Type B pancreatic cell (in vitro differentiated cells): Measurements from ENCODE around the gene TMC4. TPM values are rescaled to one million over a fixed set of nuclear protein-coding genes. Genes with fewer than 3 reads are reported as not detected.
"Not testable (repeated sequence)": the region's sequence is repeated elsewhere in the genome, so short reads cannot be mapped to it uniquely, and the experiment has no call there.

Source experiments
- DNase-seq: peaks from one replicate; pipeline ENCODE4 v3.0.0; 2021; ENCODE audit warnings: mixed read lengths; ENCODE audit not compliant: unreplicated experiment; ENCODE audit errors: extremely low spot score
- H3K27ac Mint-ChIP-seq: 2 replicates; pipeline ENCODE4 v1.8.0; 2021; ENCODE audit warnings: mild to moderate bottlenecking, mixed read lengths
- H3K27me3 Mint-ChIP-seq: 2 replicates; pipeline ENCODE4 v1.8.0; 2021; ENCODE audit warnings: mixed read lengths
- H3K36me3 Mint-ChIP-seq: 2 replicates; pipeline ENCODE4 v1.8.0; 2021; ENCODE audit warnings: mixed read lengths
- H3K4me1 Mint-ChIP-seq: one replicate; pipeline ENCODE4 v1.8.0; 2021; ENCODE audit warnings: mixed read lengths; ENCODE audit not compliant: unreplicated experiment
- H3K4me3 Mint-ChIP-seq: 2 replicates; pipeline ENCODE4 v1.8.0; 2021; ENCODE audit warnings: mild to moderate bottlenecking, mixed read lengths
- H3K9me3 Mint-ChIP-seq: 2 replicates; pipeline ENCODE4 v1.8.0; 2021; ENCODE audit warnings: mixed read lengths
- total RNA-seq: library from RNA; stranded (reverse); gene quantifications from 2 replicates; pipeline ENCODE4 v1.2.1, GENCODE V29; 2021; ENCODE audit warnings: low replicate concordance
- TF ChIP-seq, protein P1 (sequence below): fragments of 200-600 bp; sonication (generic); conservative IDR thresholded peaks from 2 replicates; pipeline ENCODE4 v1.5.0; 2021; ENCODE audit warnings: antibody characterized with exemption, mild to moderate bottlenecking

Gene TMC4
- total RNA-seq, 1 donor from 2014 or later, result 24.2 TPM

DNA sequence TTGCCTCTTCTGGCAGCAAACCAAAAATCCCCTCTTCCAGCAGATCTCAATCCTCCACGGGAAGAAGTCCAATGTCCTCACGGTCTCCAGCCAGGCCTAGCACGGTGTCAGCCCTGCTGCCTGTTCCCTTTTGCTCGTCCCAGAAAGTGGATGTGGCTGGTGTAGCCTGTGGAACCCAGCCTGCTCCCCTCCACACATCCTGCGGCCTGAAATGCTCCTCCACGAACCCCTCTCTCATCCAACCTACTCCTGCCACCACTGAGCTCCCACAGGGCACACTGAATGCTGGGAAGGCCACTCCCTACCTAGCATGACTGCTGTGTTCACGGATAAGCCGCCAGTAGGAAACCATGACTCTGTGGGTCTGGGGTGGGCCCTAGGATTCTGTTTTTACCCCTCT lies 13.4 kb upstream of the TMC4 start:
- H3K27ac Mint-ChIP-seq, result no peak overlapping the region
- TF ChIP-seq, protein P1, sequence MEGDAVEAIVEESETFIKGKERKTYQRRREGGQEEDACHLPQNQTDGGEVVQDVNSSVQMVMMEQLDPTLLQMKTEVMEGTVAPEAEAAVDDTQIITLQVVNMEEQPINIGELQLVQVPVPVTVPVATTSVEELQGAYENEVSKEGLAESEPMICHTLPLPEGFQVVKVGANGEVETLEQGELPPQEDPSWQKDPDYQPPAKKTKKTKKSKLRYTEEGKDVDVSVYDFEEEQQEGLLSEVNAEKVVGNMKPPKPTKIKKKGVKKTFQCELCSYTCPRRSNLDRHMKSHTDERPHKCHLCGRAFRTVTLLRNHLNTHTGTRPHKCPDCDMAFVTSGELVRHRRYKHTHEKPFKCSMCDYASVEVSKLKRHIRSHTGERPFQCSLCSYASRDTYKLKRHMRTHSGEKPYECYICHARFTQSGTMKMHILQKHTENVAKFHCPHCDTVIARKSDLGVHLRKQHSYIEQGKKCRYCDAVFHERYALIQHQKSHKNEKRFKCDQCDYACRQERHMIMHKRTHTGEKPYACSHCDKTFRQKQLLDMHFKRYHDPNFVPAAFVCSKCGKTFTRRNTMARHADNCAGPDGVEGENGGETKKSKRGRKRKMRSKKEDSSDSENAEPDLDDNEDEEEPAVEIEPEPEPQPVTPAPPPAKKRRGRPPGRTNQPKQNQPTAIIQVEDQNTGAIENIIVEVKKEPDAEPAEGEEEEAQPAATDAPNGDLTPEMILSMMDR, result no peak

DNA sequence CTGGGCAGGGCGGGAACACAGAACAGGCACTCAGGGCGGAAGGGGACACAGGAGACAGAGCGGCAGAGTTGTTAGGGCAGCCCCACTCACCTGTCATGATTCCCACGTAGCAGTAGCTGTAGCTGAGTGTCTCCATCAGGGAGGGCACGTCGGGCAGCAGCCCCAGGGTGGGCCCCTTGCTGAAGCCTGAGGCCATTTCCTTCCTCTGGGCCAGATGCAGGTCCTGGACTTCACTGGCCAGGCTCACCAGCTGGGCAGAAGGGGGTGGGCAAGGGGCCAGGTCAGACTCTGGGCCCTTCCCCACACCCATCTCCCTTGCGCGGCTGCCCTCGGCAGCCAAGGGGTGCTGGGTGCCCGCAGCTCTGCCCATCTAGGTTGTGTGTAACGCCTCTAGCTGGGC lies 10.5 kb upstream of the TMC4 start:
- TF ChIP-seq, protein P1, result no peak
- Mint-ChIP-seq H3K27ac (no peak overlapping the region), H3K9me3 (no peaks in the 10 kb centered on the region), H3K36me3 (peaks cover 10% of the 10 kb centered on the region), H3K4me1 (peaks cover 17% of the 10 kb centered on the region), H3K27me3 (no peaks in the 10 kb centered on the region), H3K4me3 (no peak overlapping the region)
- no peak for DNase-seq

More for the DNA sequence above, 13.4 kb upstream of the TMC4 start:
- no peak overlapping the region for H3K4me3 Mint-ChIP-seq
- H3K36me3 Mint-ChIP-seq, result peaks cover 8% of the 10 kb centered on the region
- no peaks in the 10 kb centered on the region for H3K9me3 Mint-ChIP-seq
- no peak for DNase-seq
- peaks cover 7% of the 10 kb centered on the region for H3K4me1 Mint-ChIP-seq
- H3K27me3 Mint-ChIP-seq, result no peaks in the 10 kb centered on the region

DNA sequence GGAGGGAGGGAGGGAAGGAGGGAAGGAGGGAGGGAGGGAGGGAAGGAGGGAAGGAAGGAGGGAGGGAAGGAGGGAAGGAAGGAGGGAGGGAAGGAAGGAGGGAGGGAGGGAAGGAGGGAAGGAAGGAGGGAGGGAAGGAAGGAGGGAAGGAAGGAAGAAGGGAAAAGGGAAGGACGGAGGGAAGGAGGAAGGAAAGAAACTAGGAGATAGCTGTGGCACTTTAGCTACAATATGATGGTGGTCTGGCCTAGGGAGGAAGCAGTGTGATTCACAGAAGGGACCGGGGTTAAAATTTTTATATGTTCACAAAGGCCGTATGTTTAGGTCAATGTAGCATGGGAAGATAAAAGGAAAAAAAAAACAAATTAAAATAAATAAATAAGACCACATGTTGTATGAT lies 8.9 kb upstream of the TMC4 start:
- H3K36me3 Mint-ChIP-seq, result peaks cover 14% of the 10 kb centered on the region
- not testable (repeated sequence) for DNase-seq, H3K4me1 Mint-ChIP-seq, H3K9me3 Mint-ChIP-seq, H3K4me3 Mint-ChIP-seq, H3K27ac Mint-ChIP-seq, H3K27me3 Mint-ChIP-seq

DNA sequence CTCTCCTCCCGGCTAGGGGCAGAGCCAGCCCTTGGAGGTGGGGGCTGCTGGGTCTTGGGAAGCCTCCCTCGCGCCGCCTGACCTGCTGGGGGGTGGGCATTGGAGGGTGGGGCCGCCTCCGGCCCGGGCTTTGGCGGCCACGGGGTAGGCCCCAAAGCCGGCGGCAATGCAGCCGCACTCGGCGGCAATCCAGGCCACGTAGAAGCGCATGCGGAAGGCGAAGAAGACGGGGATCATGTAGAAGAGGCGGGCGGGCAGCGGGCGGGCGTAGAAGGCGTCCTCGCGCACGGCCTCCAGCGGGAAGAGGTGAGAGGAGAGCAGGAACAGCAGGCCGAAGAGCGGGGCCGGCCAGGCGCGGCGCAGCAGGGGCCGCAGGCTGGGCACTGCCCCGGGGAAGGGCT lies 7.7 kb upstream of the TMC4 start:
- Mint-ChIP-seq H3K4me3 (no peak overlapping the region), H3K27ac (no peak overlapping the region), H3K27me3 (no peaks in the 10 kb centered on the region), H3K4me1 (peaks cover 10% of the 10 kb centered on the region), H3K36me3 (peaks cover 9% of the 10 kb centered on the region), H3K9me3 (no peaks in the 10 kb centered on the region)
- TF ChIP-seq, protein P1, result no peak
- DNase-seq, result no peak

DNA sequence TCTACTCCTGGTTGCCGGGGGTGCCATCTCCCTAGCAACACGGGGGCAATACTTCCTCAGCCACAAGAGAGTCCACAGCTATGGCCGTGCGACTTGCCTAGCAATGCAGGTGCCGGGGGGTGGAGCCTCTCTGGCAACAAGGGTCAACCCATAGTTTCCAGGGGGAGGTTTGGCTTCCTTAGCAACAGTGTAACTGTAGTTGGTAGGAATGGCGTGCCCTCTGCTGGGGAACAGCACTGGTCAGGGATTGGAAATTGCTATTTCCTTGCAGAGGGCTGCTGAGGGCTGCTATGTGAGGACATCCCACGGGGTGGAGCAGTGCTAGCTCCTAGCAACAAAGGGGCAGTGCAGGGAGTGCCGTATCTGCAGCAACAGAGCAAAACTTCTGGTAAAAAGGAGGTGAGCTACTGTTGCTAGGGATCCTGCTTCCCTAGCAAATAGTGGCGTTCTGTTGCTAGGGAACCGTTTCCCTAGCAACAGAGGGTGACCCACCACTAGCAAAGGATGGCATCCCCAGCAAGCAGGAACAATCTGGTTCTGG lies 7.0 kb upstream of the TMC4 start:
- H3K36me3 Mint-ChIP-seq, result peaks cover 6% of the 10 kb centered on the region
- H3K4me1 Mint-ChIP-seq, result peaks cover 10% of the 10 kb centered on the region
- no peaks in the 10 kb centered on the region for H3K27me3 Mint-ChIP-seq
- peak overlapping the region; percentile 44 for H3K4me3 Mint-ChIP-seq
- H3K27ac Mint-ChIP-seq, result peak overlapping the region; percentile 88
- no peaks in the 10 kb centered on the region for H3K9me3 Mint-ChIP-seq
- peak; percentile 79 for DNase-seq
- TF ChIP-seq, protein P1, result peak; percentile 75

DNA sequence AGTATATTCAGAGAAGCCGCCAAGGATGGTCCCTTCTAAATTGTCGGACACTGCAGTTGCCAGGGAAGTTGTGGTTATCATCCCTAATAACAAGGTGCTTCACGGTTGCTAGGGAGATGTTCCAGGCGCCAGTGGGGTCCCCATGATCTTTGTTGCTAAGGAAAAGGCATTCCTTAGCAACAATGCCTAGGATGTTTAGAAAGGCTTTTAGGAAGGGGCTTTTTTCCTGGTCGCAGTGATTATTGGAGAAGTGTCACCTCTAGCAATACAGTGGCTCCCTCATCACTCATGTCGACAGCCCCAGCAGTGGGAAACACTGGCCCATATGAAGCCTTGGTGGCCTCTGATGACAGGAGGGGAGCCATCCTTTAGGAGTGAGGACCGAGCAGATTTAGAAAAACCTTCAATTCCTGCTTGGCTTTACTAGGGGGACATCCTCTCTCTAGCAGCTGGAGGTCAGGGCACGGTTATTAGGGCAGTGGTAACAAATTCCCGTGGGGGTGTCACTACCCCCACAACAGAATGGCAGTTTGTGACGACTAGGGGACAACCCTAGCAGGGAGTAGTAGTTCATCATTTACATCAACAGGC lies 6.4 kb upstream of the TMC4 start:
- no peak for DNase-seq
- Mint-ChIP-seq H3K4me1 (peaks cover 10% of the 10 kb centered on the region), H3K27ac (peak overlapping the region; percentile 88), H3K36me3 (peaks cover 6% of the 10 kb centered on the region), H3K27me3 (no peaks in the 10 kb centered on the region), H3K4me3 (no peak overlapping the region), H3K9me3 (no peaks in the 10 kb centered on the region)
- TF ChIP-seq, protein P1, result no peak
